Ascending aorta (tissue), 2 donors: Measurements from ENCODE around the gene PRKCA. TPM values are rescaled to one million over a fixed set of nuclear protein-coding genes. Genes with fewer than 3 reads are reported as not detected.

Experiments
- DNase-seq, 2 donors: peaks; one replicate each; pipeline ENCODE4 v3.0.0-alpha.2; 2019; ENCODE audit warnings: low spot score in 2 of 2
- H3K27ac ChIP-seq, 2 donors: fragments of 200-600 bp; sonication (generic); one replicate each; pipeline ENCODE4 v1.5.1; 2016 to 2017; ENCODE audit warnings: mild to moderate bottlenecking in 1 of 2
- H3K27me3 ChIP-seq: fragments of 200-600 bp; sonication (generic); one replicate; pipeline ENCODE4 v1.5.1; 2017
- H3K36me3 ChIP-seq, 2 donors: fragments of 200-600 bp; sonication (generic); one replicate each; pipeline ENCODE4 v1.5.1; 2016
- H3K4me1 ChIP-seq, 2 donors: fragments of 200-600 bp; sonication (generic); one replicate each; pipeline ENCODE4 v1.5.1; 2016 to 2017; ENCODE audit warnings: mild to moderate bottlenecking in 1 of 2
- H3K4me3 ChIP-seq, 2 donors: fragments of 200-600 bp; sonication (generic); one replicate each; pipeline ENCODE4 v1.5.1; 2016 to 2017; ENCODE audit warnings: mild to moderate bottlenecking in 1 of 2
- H3K9me3 ChIP-seq, 2 donors: fragments of 200-600 bp; sonication (generic); one replicate each; pipeline ENCODE4 v1.5.1; 2016
- intact Hi-C: fragments of 100-400 bp; cut with DNase I; formaldehyde crosslinking; loops from one replicate; pipeline ENCODE4 v1.15.1; 2023
- total RNA-seq: library from RNA; depleted of rRNA; stranded (reverse); fragments of >200 nt; gene quantifications from one replicate; pipeline ENCODE4 v1.1.0, GENCODE V29; 2016
- TF ChIP-seq, protein P1 (sequence below), 3 experiments: fragments of 200-600 bp in 2 of 3; fragments of 450-650 bp in 1 of 3; sonication (generic) in 2 of 3; IDR thresholded peaks; one replicate each; pipeline ENCODE4 v1.5.1; 2016 to 2019; ENCODE audit warnings: antibody characterized with exemption in 3 of 3, mild to moderate bottlenecking in 1 of 3, moderate library complexity in 1 of 3

The PRKCA gene
- total RNA-seq, 1 donor from 2014 or later: 3.2 TPM

DNA sequence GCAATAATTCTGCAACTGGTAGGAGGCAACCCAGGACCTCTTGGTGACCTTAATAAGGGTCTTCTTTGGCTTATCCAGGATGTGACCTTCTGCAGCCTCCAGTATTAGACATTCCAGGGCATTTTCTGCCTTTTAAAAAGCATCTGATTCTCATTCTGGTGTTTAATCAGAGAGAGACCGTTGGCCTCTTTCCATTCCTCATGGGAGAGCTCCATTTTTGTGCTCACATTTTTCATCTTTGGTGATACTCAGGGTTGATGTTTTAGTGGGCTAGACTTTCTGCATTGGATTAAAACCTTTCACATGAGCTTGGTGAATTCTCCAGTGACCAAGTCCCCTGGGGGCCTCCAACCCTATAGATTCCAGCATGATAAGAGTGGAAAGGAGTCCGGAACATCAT lies 382.3 kb downstream of the PRKCA start:
- H3K27ac ChIP-seq: no peak overlapping the region
- no peak for DNase-seq
- H3K27me3 ChIP-seq: no peaks in the 10 kb centered on the region
- intact Hi-C loops: no loop called here
- H3K4me3 ChIP-seq: no peak overlapping the region
- TF ChIP-seq, protein P1, sequence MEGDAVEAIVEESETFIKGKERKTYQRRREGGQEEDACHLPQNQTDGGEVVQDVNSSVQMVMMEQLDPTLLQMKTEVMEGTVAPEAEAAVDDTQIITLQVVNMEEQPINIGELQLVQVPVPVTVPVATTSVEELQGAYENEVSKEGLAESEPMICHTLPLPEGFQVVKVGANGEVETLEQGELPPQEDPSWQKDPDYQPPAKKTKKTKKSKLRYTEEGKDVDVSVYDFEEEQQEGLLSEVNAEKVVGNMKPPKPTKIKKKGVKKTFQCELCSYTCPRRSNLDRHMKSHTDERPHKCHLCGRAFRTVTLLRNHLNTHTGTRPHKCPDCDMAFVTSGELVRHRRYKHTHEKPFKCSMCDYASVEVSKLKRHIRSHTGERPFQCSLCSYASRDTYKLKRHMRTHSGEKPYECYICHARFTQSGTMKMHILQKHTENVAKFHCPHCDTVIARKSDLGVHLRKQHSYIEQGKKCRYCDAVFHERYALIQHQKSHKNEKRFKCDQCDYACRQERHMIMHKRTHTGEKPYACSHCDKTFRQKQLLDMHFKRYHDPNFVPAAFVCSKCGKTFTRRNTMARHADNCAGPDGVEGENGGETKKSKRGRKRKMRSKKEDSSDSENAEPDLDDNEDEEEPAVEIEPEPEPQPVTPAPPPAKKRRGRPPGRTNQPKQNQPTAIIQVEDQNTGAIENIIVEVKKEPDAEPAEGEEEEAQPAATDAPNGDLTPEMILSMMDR (IDR thresholded peaks at IDR 0.05): no peak
- H3K4me1 ChIP-seq: no peaks in the 10 kb centered on the region
- H3K9me3 ChIP-seq: no peaks in the 10 kb centered on the region
- no peaks in the 10 kb centered on the region for H3K36me3 ChIP-seq

DNA sequence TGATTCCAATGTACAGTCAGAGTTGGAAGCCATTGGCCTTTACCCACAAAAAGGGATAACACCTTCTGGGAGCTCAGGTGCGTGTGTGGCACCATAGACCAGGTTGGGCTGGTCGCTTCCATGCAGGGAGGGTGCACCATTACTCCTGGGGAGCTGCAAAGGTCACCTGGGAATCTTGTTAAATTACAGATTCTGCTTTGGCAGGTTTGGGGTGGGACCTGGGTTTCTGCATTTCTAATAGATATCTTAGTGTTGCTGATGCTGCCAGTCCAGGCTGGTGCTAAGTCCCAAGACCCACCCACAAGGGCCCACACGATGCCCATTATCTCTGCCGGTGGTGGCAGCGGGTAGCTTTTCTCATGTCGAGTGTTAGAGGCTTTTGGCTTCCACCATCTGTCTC lies 384.2 kb downstream of the PRKCA start:
- no peaks in the 10 kb centered on the region for H3K9me3 ChIP-seq
- no peaks in the 10 kb centered on the region for H3K27me3 ChIP-seq
- no peak for DNase-seq
- TF ChIP-seq, protein P1 (IDR thresholded peaks at IDR 0.05): no peak
- no peak overlapping the region for H3K27ac ChIP-seq
- H3K4me3 ChIP-seq: no peak overlapping the region
- no peaks in the 10 kb centered on the region for H3K4me1 ChIP-seq
- H3K36me3 ChIP-seq: no peaks in the 10 kb centered on the region
- intact Hi-C loops: no loop called here

DNA sequence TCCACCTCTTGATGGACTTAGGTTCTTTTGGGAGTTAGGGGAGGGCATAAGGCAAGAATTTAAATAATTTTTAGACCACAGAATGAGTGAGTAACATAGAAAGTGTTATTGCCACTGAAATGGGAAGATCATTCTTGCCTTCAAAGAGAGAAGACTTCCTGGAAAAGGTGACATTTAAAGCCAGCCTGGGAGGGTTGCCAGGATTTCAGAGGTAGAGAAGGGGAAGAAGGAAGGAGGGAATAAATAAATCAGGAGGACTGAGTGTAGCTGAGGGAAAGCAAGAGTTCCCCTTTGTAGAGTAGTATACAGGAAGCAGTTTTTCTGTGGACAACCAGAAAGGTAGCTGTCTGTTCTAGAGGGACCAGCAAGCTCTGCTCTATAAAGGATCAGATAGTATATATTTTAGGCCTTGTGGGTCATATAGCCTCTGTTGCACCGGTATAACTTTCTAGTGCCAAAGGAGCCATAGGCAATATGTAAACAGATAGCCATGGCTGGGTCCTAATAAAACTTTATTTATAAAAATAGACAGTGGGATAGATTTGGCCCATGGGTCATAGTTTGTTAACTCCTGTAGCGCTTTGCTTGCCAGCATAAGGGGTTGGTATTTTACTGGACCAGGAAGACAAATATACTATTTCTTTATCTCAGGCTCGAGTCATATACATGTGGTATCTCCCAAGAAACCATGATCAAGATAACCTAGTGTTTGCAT lies 385.3 kb downstream of the PRKCA start:
- intact Hi-C loops: no loop called here
- Histone ChIP-seq H3K4me3 (no peak overlapping the region), H3K27ac (no peak overlapping the region), H3K36me3 (no peaks in the 10 kb centered on the region), H3K27me3 (no peaks in the 10 kb centered on the region), H3K4me1 (no peaks in the 10 kb centered on the region), H3K9me3 (no peaks in the 10 kb centered on the region)
- TF ChIP-seq, protein P1 (IDR thresholded peaks at IDR 0.05): no peak
- no peak for DNase-seq

DNA sequence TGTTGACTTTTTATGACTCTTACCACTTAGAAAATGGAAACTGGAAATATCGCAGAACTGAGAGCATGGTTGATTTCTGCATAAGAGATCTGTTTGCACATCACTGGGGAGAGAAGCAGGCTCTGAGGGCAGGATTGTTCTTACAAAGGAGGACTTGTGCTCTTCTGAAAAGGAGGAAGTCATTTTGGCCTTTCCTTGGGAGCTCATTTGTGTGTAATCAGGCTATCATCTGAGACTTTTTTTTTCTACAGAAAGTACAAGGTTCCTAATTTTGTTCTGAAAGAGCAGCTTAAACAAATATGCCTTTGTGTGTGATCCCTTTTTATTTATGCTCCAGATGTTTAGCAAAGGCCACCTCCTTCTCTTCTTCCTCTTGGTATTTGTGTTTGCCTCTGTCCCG lies 386.8 kb downstream of the PRKCA start:
- TF ChIP-seq, protein P1 (IDR thresholded peaks at IDR 0.05): no peak
- Histone ChIP-seq H3K36me3 (no peaks in the 10 kb centered on the region), H3K27ac (no peak overlapping the region), H3K4me1 (no peaks in the 10 kb centered on the region), H3K27me3 (no peaks in the 10 kb centered on the region), H3K9me3 (no peaks in the 10 kb centered on the region), H3K4me3 (no peak overlapping the region)
- no peak for DNase-seq
- intact Hi-C loops: no loop called here

DNA sequence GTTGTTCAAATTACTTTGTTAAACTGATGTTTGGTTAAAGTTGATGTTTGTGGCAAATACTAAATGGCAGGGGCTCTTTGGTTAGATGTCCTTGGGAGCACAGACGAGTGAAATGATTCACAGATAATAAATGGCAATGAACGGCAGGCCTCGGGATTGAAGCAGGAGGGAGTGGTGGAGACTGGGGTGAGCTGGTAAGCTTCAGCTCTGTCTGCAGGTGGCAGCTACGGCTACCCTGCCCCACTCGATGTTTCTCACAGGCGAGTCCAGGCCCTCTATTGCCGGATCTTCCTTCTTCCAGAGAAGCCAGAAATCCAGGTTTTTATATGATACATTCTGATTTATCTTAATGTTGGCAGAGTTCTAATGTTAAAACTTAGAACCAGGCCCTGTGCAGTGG lies 387.8 kb downstream of the PRKCA start:
- intact Hi-C loops: no loop called here

More for the DNA sequence above, 387.8 kb downstream of the PRKCA start:
- Histone ChIP-seq H3K36me3 (no peaks in the 10 kb centered on the region), H3K4me3 (no peak overlapping the region), H3K4me1 (no peaks in the 10 kb centered on the region), H3K27me3 (no peaks in the 10 kb centered on the region), H3K27ac (no peak overlapping the region), H3K9me3 (no peaks in the 10 kb centered on the region)
- DNase-seq: no peak
- TF ChIP-seq, protein P1 (IDR thresholded peaks at IDR 0.05): no peak
